NCI-H2107 treated with DMSO at 0.1 percent for 48 hours (cell line): ENCODE data around the gene OR10G3.

Experiments
- DNase-seq: peaks from one replicate; lab custom pipeline; 2025; ENCODE audit not compliant: unreplicated experiment; lab: John Stamatoyannopoulos, UW

The OR10G3 gene

DNA sequence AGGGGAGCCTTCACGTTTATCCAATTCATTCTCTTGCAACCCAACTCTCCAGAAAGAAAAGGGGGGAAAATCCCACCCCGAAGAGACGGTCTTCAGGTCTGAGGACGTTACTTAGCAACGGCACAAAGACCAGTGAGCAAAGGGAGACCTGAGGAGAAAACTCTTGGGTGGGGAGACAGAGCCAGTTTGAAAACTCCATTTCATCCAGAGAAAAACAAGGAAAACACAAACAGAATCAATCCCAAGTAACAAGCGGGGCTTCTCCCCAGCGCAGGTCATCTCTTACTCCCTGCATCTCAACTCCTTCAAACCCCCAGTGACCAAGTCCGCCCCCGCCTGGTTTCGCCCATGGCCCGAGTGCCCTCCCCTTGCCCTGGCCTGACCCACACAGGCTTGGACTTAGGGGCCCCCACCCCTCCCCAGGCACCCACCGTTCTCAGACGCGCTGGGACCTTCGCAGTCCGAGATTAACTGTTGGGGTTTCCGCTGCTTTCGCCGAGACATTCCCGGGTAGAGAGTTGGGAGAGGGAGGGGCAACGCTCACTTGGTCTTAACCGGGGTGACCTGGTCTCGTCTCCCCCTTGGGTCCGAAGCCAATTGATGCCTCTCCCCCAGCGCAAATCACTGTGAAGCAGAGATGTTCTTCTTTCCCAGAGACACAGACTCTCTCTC lies 43.3 kb downstream of the OR10G3 start:
- DNase-seq: no peak

GRCh38 chr14:21535545-21536417 lies 44.1 kb downstream of the OR10G3 start:
- DNase-seq: no peak

- no peak for DNase-seq
Measured at GRCh38 chr14:21534576-21534975, 45.3 kb downstream of the OR10G3 start.

- DNase-seq: no peak
Measured at GRCh38 chr14:21533294-21533693, 46.6 kb downstream of the OR10G3 start.

DNA sequence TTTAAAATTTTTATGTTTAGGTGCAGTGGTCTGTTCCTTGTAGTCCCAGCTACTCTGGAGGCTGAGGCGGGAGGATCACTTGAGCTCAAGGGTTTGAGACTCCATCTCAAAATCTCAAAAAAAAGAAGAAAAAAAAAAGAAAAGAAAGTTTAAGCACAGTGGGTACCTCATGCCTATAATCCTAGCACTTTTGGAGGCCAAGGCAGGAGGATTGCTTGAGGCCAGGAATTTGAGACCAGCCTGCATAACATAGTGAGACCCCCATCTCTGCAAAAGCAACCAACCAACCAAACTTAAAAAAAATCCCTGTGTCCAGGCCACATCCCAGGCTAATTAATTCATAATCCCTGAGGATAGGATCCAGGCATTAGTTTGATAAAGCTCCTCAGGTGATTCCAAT lies 50.4 kb downstream of the OR10G3 start:
- DNase-seq: no peak

DNA sequence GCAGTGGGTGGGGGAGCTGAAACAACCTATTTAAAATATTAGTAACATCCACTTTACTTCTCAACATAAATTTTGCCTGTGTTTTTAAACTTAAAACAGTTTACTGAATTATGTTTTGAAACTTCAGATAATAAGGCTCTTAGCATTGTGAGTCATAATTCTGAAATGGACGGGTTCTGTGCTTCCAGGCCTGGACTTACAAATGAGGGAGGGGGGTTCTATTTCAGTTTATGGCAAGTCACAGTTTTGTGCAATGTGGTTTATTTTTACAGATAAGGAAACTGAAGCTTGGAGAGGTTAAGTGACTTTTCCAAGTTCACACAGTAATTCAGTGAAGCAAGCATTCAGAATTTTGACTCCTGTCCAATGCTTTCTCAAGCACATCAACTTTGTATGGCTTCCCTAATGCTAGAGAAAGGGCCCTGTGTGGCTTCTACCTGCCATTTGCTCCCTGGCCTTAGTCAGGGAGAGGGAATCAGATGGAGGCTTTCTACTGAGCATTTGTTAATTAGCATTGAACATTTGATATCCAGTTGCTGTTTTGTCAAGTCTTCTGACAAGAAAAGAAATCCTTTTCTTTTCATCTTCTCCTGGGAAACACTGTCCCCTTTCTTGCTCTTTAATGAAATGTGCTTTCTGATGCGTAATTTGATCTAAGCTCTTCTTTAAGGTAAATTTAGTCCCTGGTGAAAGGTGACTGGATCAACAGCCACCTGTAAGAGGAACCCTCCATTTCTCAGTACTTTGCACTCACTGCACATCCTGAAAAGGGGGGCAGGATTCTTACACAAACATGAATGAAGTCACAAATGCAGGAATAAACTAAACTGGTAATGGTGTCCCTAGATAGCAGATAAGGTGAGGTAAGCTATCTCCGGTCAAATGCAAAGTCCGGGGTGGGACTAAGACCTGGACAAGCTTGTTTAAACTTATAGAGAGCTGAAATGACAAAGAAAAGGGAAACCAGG lies 51.2 kb downstream of the OR10G3 start:
- DNase-seq: peak; percentile 97

DNA sequence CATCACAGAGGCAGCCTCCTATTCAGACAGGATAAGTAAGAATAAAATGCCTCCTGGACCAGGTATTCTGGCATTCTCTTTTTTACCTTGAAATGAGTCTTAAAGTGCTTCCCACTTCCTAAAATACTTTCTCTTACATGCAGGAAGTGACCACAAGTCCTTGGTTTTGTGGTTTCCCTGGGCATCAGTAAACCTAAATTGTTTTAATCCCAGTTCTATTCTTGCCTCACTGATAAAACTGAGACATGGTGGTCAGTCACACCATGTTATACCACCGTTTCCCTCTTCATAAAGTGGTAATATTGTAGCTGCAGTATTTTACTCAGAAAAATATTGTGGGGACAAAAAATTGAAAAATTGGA lies 52.6 kb downstream of the OR10G3 start:
- no peak for DNase-seq

GRCh38 chr14:21526672-21527317 lies 53.1 kb downstream of the OR10G3 start:
- peak; percentile 91 for DNase-seq

DNA sequence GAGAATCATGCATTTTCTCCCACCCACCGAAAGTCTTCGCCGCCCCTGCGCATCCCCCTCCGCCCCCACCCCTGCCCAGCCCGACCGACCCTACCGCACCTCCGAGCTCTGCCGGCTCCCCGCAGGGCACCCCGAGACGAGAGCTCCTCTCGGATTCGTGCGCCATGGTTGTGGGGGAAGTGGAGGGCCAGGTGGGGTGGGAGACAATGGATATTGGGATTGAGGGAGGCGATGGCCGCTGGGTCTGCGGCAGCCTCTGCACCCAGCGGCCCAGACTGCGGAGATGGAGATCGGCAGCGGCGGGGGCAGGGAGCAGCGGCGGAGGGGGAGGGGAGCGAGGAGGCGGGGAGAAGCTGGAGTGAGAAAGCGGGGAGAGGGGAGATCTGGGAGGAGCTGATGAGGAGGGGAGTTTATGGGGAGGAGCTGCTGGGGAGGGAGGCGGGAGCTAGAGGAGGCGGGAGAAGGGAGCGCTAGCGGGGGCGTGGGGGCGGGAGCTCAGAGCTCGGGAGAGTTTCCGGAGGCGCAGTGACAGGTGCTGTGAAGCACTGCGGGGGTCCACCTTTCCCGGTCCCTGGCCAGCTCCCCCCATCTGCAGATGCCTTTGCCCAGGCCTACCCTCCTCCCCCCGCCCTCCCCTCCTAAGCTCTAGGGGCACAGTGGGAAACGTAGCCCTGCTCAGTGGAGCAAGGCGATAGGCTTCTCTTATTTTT lies 53.8 kb downstream of the OR10G3 start, which contains the start of gene SALL2:
Gene SALL2, minus strand, starts transcription at position 385 of the 710 bp plus-strand sequence. Its CDS starts 219 bp downstream, at position 166.
- DNase-seq: peak; percentile 98

DNA sequence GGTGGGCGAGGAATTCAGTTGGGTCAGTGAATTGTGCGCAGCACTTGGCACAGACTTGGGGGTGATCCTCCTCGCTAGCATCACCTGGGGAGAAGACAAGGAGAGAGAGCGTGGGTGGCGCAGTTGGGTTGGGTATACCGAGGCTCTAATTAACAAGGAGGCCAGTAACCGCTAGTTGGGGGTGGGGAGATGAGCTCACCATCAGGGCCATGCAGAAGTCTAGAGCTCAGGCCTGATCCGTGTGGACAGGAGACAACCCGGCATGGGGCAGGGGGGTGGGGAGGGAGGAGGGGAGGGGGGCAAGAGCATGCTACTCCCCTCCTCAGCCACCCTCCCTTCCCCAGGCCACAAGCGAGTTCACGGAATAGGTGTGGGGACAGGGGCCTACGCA lies 54.3 kb downstream of the OR10G3 start:
- peak; percentile 51 for DNase-seq

DNA sequence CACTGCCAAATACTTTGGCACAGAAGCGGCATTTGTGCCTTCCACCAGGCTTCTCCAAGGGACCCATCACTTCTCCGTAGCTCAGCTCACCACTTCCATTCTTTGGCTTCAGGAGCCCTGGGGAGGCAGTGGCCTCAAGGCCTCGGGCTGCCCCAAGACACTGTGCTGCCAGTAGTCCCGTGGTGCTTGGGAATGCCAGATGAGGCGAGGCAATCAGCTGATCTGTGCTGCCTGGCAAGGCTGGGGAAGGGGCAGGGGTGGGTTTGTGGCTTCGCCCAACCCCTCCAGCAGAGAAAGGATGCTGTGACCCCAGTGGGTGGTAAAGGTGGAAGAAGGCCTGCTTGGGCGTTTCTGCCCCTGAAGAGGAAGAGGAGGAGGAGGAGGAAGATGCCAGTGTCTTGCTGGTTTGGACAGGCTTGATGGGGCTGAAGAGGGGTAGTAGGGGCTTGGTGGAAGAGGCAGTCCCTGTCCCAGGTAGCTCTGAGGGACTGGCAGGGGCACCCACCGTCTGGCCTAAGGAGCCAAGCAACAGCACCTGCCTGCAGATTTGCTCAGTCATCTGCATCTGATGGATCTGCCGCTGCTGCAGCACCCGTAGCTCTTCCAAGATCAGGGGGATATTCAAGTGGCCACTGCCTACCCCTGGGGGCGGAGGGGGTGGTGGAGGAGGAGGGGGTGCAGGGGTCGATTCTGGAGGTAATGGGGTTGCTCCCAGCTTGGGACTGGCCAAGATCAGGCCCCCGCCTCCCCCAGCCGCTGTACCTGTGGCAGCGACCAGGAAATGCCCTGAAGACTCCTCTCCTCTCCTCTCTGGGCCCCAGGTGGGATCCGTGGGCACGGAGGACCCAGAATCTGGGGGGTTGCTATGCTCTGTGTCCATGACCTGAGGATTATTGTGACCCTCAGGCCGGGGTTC lies 55.0 kb downstream of the OR10G3 start:
- DNase-seq: no peak

- no peak for DNase-seq
Measured at GRCh38 chr14:21523203-21523602, 56.7 kb downstream of the OR10G3 start.

- DNase-seq: no peak
Measured at GRCh38 chr14:21521501-21521900, 58.4 kb downstream of the OR10G3 start.

DNA sequence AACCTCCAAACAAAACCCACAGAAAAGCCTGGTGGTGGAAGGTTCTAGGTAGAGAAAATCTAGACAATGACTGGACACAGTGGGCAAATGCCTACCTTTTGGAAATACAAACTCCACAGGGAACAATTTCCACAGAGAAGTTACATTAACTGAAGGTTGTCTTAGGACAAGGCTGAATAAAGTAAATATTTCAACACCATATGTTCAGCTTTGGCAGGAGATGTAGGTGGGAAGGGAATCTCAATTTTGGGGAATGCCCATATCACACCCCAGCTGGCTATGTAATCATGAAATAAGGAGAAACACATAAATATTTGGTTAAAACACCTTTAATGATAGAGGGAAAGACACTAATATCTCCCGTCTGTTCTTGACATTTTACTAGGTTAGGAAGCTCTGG lies 59.1 kb downstream of the OR10G3 start:
- no peak for DNase-seq

- DNase-seq: no peak
Measured at GRCh38 chr14:21518725-21519124, 61.2 kb downstream of the OR10G3 start.
